CD4-positive, alpha-beta memory T cell (primary cell): ENCODE measurements around the gene SNRPD3. TPM values are rescaled to one million over a fixed set of nuclear protein-coding genes. Genes with fewer than 3 reads are reported as not detected.

Source experiments
- CTCF ChIA-PET: fragments of 350-600 bp; sonication (Branson Sonifier 250); formaldehyde crosslinking; loops from one replicate; lab custom pipeline; 2021; ENCODE audit warnings: inconsistent platforms; ENCODE audit not compliant: partially characterized antibody; lab: Charles Lee
- POLR2A ChIA-PET: fragments of 350-600 bp; sonication (Branson Sonifier 250); formaldehyde crosslinking; loops from one replicate; lab custom pipeline; 2021; ENCODE audit not compliant: partially characterized antibody; lab: Charles Lee
- DNase-seq, 5 donors: peaks; one replicate each; pipeline versions ENCODE4 v3.0.0 to v3.0.0-alpha.2; 2020 to 2022; ENCODE audit warnings: mixed read lengths in 1 of 5
- H3K27ac ChIP-seq: one replicate; pipeline ENCODE4 v1.7.0; 2013; ENCODE audit warnings: low read depth, low read length
- H3K27me3 ChIP-seq: 2 replicates; pipeline ENCODE4 v1.7.0; 2013; ENCODE audit warnings: mild to moderate bottlenecking, low read length, moderate library complexity; ENCODE audit not compliant: insufficient read depth
- H3K36me3 ChIP-seq: 2 replicates; pipeline ENCODE4 v1.7.0; 2013; ENCODE audit warnings: mild to moderate bottlenecking, low read length, moderate library complexity; ENCODE audit not compliant: insufficient read depth
- H3K4me1 ChIP-seq: 2 replicates; pipeline ENCODE4 v1.7.0; 2013; ENCODE audit warnings: mild to moderate bottlenecking, low read length, moderate library complexity; ENCODE audit not compliant: insufficient read depth
- H3K4me3 ChIP-seq, 2 donors: one replicate each; pipeline ENCODE4 v1.7.0; 2013; ENCODE audit warnings: low read length in 2 of 2, mild to moderate bottlenecking in 1 of 2
- H3K9me3 ChIP-seq, 2 donors: one replicate each; pipeline ENCODE4 v1.7.0; 2013; ENCODE audit warnings: low read length in 2 of 2, control low read depth in 1 of 2; ENCODE audit not compliant: control insufficient read depth in 1 of 2
- H3K27ac Mint-ChIP-seq, 7 donors: one replicate each; pipeline ENCODE4 v1.8.0; 2020 to 2021; ENCODE audit warnings: mixed read lengths in 7 of 7, mild to moderate bottlenecking in 6 of 7, inconsistent platforms in 3 of 7, moderate library complexity in 3 of 7
- H3K27me3 Mint-ChIP-seq, 2 donors: one replicate each; pipeline ENCODE4 v1.8.0; 2020 to 2021; ENCODE audit warnings: mixed read lengths in 2 of 2
- H3K36me3 Mint-ChIP-seq, 2 donors: one replicate each; pipeline ENCODE4 v1.8.0; 2020 to 2021; ENCODE audit warnings: mixed read lengths in 2 of 2, inconsistent platforms in 1 of 2, mild to moderate bottlenecking in 1 of 2
- H3K4me1 Mint-ChIP-seq, 4 donors: one replicate each; pipeline ENCODE4 v1.8.0; 2020 to 2021; ENCODE audit warnings: mixed read lengths in 4 of 4, mild to moderate bottlenecking in 1 of 4
- H3K4me3 Mint-ChIP-seq, 8 donors: one replicate each; pipeline ENCODE4 v1.8.0; 2020 to 2021; ENCODE audit warnings: mixed read lengths in 8 of 8, mild to moderate bottlenecking in 7 of 8, moderate library complexity in 6 of 8, inconsistent platforms in 3 of 8
- H3K9me3 Mint-ChIP-seq, 8 donors: one replicate each; pipeline ENCODE4 v1.8.0; 2020 to 2021; ENCODE audit warnings: mixed read lengths in 8 of 8, mild to moderate bottlenecking in 5 of 8, inconsistent platforms in 3 of 8, moderate library complexity in 1 of 8
- intact Hi-C: fragments of 100-400 bp; cut with micrococcal nuclease; formaldehyde crosslinking; loops from one replicate; pipeline ENCODE4 v1.15.1; 2023
- polyA plus RNA-seq, 2 donors: library from polyadenylated mRNA; unstranded; fragments of 300-500 nt; fragmentation: Illumina TruSeq; gene quantifications; one replicate each; pipeline ENCODE4 v1.2.3, GENCODE V29; 2021
- total RNA-seq, 2 experiments: library from RNA; stranded (reverse); gene quantifications; one replicate each; pipeline ENCODE4 v1.2.3, GENCODE V29; 2021

The SNRPD3 gene
- total RNA-seq = 10 to 100 TPM; 77.6 to 85.0 TPM
- 100 to 1,000 TPM in 1 of 2 donors, 10 to 100 TPM in 1; 62.6 to 102 TPM for polyA plus RNA-seq

DNA sequence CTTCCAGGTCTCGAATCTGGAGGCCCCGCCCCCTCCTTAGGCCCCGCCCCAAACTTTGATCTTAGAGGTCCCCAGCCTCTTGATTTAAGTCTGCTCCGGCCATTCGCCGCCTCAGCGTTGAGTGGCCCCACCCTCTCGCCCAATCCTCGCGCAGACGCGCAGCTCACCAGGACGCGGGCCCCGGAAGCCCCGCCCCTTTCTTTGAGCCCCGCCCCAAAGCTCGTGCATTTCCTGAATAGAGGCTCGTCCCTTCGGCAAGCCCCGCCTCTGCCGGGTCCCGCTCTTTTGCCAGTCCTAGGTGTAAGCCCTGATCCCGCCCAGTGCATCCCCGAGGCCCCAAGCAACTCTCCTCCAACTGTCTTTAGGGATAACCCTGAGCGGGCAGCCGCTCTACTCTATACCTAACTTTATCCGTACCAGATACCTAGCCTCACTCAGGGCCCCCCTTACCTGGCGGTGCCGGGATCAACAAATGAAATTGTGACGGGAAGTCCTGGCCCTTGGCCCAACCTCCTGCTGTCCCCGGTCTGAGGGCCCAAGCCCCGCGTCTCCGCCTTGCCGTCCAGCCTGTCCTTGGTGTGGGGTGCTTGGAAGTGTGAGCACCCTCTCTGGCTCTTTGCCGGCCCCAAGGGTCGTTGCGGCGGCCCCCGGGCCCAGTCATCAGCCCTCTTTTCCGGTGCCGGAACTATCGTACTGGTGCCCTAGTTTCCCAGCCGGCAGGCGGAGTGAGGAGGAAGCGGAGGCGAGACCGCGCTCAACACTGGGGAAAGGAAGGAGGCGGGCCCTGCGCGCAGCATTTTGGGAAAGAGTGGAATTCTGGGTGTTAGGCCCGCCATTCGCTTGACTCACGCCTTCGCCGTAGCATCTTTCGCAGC lies at the start of gene SNRPD3:
TSS of gene SNRPD3 (plus strand) at position 835 of the 875 bp plus-strand sequence. CDS start 1,676 bp downstream, outside the sequence.
- POLR2A ChIA-PET = interaction anchor here (0.6 to 3.2 kb wide), 18 partner anchors 11 to 1486 kb away, joined by 3 to 25 read pairs (median 3); partner anchors contain the start of genes ADORA2A, GNAZ, MIF and SLC2A11
- intact Hi-C loops = loop anchor here (1.0 to 10.0 kb wide), 5 partner anchors 52 to 1411 kb away; partner anchors contain the start of genes MIF, RAB36 and RSPH14
- Histone ChIP-seq H3K4me1 (peaks cover 52% of the 10 kb centered on the region), H3K9me3 (no peaks in the 10 kb centered on the region), H3K36me3 (peaks cover 26% of the 10 kb centered on the region), H3K27ac (peak within 1 kb of the TSS; percentile 87), H3K4me3 (peak within 1 kb of the TSS; percentile 76 to 100), H3K27me3 (no peaks in the 10 kb centered on the region)
- Mint-ChIP-seq H3K36me3 (peaks cover 15 to 55% of the 10 kb centered on the region in 2 donors), H3K9me3 (no peaks in the 10 kb centered on the region), H3K4me1 (peaks cover 48 to 72% (median 59%) of the 10 kb centered on the region in 4 donors), H3K27me3 (no peaks in the 10 kb centered on the region), H3K4me3 (peak within 1 kb of the TSS; percentile 97 to 99 (median 98)), H3K27ac (peak within 1 kb of the TSS; percentile 95 to 99 (median 99))
- peak; percentile 96 to 100 (median 98) for DNase-seq
- CTCF ChIA-PET = interaction anchor here (1.1 kb wide), 1 partner anchor 248 kb away, joined by 3 read pairs; no protein-coding TSS in a partner anchor

DNA sequence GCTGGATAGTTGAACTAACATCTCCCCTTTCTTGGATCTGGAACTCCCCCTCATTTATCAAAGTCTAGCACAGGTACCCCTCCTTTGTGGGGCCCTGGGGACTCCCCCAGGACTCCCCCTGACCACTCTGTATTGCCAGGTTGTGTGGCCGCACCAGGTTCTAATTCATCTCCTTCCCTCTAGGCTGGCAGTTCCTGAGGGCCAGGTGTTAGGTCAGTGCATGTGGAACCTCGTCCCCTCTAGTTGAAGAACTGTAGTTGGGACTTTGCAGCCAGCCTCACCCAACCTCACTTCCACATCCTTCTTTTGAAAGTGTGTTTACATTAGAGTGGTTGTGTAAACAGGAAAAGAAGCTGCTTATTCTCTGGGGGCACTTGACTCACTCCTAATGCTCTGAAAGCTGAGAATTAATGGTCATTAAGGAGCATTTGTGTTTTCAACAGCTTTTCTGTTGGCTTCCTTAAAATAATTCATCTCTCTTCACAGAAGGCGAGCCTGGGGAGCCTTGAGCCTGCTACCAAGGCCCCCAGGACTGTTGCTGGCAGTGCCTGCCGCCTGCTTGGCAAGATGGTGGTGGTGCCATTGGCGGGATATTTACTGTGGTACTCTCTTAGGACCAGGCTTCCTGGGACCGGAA lies 48.9 kb upstream of the SNRPD3 start:
- no peak overlapping the region for H3K27ac ChIP-seq
- POLR2A ChIA-PET = interaction anchor here (1.1 kb wide), 1 partner anchor 32 kb away, joined by 3 read pairs; no protein-coding TSS in a partner anchor
- H3K9me3 ChIP-seq = no peaks in the 10 kb centered on the region
- intact Hi-C loops = no loop called here
- Mint-ChIP-seq H3K36me3 (no peaks in the 10 kb centered on the region), H3K27ac (no peak overlapping the region), H3K9me3 (no peaks in the 10 kb centered on the region), H3K4me1 (peaks cover 0 to 8% (median 4%) of the 10 kb centered on the region in 4 donors), H3K4me3 (no peak overlapping the region), H3K27me3 (no peaks in the 10 kb centered on the region)
- H3K4me3 ChIP-seq = no peak overlapping the region
- H3K4me1 ChIP-seq = no peaks in the 10 kb centered on the region
- CTCF ChIA-PET = interaction anchor here (0.9 to 7.3 kb wide), 2 partner anchors 16 to 83 kb away, joined by 3 to 82 read pairs; no protein-coding TSS in a partner anchor
- no peaks in the 10 kb centered on the region for H3K27me3 ChIP-seq
- H3K36me3 ChIP-seq = no peaks in the 10 kb centered on the region
- no peak for DNase-seq

DNA sequence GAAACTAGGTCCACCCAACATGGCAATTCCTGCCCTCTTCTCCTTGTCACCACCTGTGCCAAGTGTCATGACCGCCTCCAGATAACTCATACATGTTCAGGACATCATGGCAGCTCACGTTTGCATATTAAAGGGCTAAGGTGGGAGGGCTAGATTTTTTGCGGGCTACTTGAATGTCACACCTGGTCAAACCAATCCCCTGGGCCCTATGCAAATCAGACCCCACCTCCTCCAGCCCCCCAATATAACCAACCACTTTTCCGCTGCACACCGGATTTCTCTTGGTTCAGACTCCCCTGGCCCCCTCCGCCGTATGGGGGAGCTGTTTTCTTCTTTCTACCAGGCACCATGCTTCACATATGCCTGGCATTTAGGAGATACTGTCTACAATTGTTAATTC lies 48.1 kb upstream of the SNRPD3 start:
- H3K9me3 Mint-ChIP-seq = no peaks in the 10 kb centered on the region
- Histone ChIP-seq H3K4me1 (no peaks in the 10 kb centered on the region), H3K9me3 (no peaks in the 10 kb centered on the region), H3K4me3 (no peak overlapping the region), H3K27me3 (no peaks in the 10 kb centered on the region), H3K27ac (no peak overlapping the region), H3K36me3 (no peaks in the 10 kb centered on the region)
- no peaks in the 10 kb centered on the region for H3K36me3 Mint-ChIP-seq
- CTCF ChIA-PET = interaction anchor here (7.3 kb wide), 1 partner anchor 84 kb away, joined by 82 read pairs; no protein-coding TSS in a partner anchor
- H3K27ac Mint-ChIP-seq = no peak overlapping the region
- POLR2A ChIA-PET = interaction anchor here (1.1 kb wide), 1 partner anchor 33 kb away, joined by 3 read pairs; no protein-coding TSS in a partner anchor
- intact Hi-C loops = no loop called here
- DNase-seq = no peak
- H3K27me3 Mint-ChIP-seq = no peaks in the 10 kb centered on the region
- H3K4me3 Mint-ChIP-seq = no peak overlapping the region
- H3K4me1 Mint-ChIP-seq = peaks cover 0 to 8% (median 4%) of the 10 kb centered on the region in 4 donors

DNA sequence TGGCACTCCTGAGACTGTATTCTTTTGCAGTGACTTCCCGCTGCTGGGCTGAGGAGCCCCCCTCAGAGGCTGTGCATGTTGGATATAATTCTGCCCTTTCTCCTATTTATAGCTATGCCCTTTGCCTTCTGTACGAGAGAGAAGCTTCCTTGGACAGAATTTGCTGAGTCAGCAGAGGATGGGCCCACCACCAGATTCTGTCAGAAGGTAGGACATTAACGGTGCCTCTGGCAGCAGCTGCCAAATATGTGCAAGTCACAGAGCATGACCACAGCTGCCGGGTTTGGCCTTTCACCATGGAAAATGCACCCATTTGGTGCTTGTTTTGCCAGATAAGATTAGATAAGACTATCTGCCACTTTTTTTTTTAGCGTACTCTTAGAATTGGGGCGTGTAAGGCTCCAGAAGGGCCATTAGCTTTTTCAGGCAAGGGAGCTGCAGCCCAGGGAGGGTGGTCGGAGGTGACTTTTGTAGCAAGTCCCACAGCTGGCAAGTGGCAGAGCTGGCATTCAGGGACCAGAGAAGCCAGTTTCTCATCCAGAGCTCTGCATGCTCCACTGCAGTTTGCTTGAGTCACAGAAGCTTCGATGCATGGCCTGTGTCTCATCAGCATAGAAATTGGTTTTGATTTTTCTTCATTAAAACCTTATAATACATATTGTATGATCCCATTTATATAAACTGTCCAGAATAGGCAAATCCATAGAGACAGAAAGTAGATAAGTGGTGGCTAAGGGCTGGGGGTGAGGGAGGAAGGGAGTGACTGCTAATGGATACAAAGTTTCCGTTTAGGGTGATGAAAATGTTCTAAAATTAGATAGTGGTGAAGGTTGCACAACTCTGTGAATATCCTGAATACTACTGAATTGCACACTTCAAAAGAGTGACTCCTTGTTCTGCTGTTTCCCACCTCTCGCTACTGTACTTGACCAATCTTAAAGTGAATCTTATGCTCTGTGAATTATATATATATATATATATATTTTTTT lies 44.9 kb upstream of the SNRPD3 start:
- H3K27me3 ChIP-seq = no peaks in the 10 kb centered on the region
- intact Hi-C loops = no loop called here
- H3K36me3 ChIP-seq = no peaks in the 10 kb centered on the region
- Mint-ChIP-seq H3K36me3 (no peaks in the 10 kb centered on the region), H3K4me1 (peaks cover 0 to 8% (median 2%) of the 10 kb centered on the region in 4 donors), H3K9me3 (no peaks in the 10 kb centered on the region), H3K27ac (peak overlapping the region in 1 of 7 donors; percentile 46), H3K27me3 (no peaks in the 10 kb centered on the region), H3K4me3 (no peak overlapping the region)
- no peak overlapping the region for H3K4me3 ChIP-seq
- no peaks in the 10 kb centered on the region for H3K4me1 ChIP-seq
- no peak for DNase-seq
- H3K9me3 ChIP-seq = no peaks in the 10 kb centered on the region
- CTCF ChIA-PET = no interaction called here
- POLR2A ChIA-PET = no interaction called here
- H3K27ac ChIP-seq = no peak overlapping the region

DNA sequence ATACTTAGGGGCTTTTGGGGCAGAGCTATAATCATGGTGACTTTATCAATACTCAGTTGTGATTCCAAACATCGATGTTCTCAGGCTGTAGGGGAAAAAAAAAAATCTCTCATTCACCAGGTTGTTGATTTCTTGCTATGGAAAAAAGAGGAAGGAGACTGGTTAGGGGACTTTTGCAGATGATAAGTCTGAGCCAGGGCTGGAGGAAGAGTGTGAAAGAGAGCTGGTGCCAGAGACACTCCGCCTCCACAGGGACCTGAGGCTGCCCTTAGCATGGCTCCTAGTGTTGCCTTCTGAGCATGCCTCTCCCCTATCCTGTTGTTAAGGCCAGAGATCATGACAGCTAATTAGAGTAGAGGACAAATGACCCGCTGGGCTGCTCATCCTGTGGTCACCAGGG lies 43.8 kb upstream of the SNRPD3 start:
- no peak overlapping the region for H3K27ac ChIP-seq
- Mint-ChIP-seq H3K4me3 (no peak overlapping the region), H3K27ac (no peak overlapping the region), H3K9me3 (no peaks in the 10 kb centered on the region), H3K4me1 (peaks cover 0 to 8% (median 2%) of the 10 kb centered on the region in 4 donors), H3K27me3 (no peaks in the 10 kb centered on the region), H3K36me3 (no peaks in the 10 kb centered on the region)
- no peaks in the 10 kb centered on the region for H3K9me3 ChIP-seq
- H3K4me1 ChIP-seq = no peaks in the 10 kb centered on the region
- DNase-seq = no peak
- ChIA-PET CTCF (no interaction called here), POLR2A (no interaction called here)
- H3K4me3 ChIP-seq = no peak overlapping the region
- H3K27me3 ChIP-seq = no peaks in the 10 kb centered on the region
- intact Hi-C loops = no loop called here
- H3K36me3 ChIP-seq = no peaks in the 10 kb centered on the region

DNA sequence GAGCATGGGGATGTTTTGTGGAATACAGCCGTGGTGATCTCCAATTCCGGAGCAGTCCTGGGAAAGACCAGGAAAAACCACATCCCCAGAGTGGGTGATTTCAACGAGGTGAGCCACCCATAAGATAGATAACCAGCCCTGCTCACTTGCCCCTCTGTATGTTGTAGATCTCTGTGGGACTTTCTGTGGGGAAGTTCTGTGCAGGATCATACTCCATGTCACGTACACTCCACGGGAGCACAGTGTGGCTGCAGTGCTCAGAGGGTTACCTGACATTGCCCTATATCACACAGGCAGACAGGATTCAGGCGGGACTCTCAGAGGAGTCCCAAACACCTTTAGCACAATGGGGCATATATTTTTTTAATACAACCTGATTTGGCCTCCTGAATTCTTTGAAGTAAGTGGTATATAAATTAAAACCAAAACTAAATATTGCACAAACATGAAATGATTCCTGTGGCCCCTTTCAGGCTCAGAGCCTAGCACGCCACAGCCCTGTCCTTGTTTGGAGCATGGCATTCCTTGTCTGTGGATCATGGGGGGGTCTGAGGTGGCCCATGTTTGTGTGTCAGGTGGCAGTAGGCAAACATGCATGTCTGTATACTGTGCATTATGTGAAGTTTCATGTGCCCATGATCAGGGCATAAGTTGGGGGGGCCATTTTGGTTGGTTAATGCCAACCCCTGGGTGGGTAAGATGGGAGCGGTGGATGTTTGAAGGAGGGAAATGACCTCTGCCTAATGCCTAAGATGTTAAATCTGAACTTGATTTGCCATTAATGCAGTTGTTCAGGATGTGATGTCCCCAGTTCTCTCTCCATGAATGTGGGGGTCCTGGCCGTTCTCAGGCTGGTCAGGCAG lies 42.2 kb upstream of the SNRPD3 start:
- intact Hi-C loops = no loop called here
- Mint-ChIP-seq H3K27me3 (no peaks in the 10 kb centered on the region), H3K4me1 (peaks cover 0 to 8% (median 2%) of the 10 kb centered on the region in 4 donors), H3K36me3 (no peaks in the 10 kb centered on the region), H3K9me3 (no peaks in the 10 kb centered on the region), H3K4me3 (no peak overlapping the region), H3K27ac (no peak overlapping the region)
- DNase-seq = no peak
- H3K4me1 ChIP-seq = no peaks in the 10 kb centered on the region
- H3K9me3 ChIP-seq = no peaks in the 10 kb centered on the region
- H3K4me3 ChIP-seq = no peak overlapping the region
- CTCF ChIA-PET = no interaction called here
- H3K27me3 ChIP-seq = no peaks in the 10 kb centered on the region
- POLR2A ChIA-PET = no interaction called here
- no peaks in the 10 kb centered on the region for H3K36me3 ChIP-seq
- H3K27ac ChIP-seq = no peak overlapping the region
